NB4 (cell line): ENCODE results near the gene NXT1.

Source experiments
- DNase-seq: peaks from one replicate; pipeline ENCODE4 v3.0.0; 2010; ENCODE audit warnings: low read depth
- H3K4me3 ChIP-seq: one replicate; pipeline ENCODE4 v1.5.1; 2011; ENCODE audit warnings: mild to moderate bottlenecking, low read depth, low read length, moderate library complexity
- MYC ChIP-seq: IDR thresholded peaks from 2 replicates; pipeline ENCODE4 v1.6.1; 2011; ENCODE audit warnings: low read depth, low read length
- POLR2A ChIP-seq: IDR thresholded peaks from 2 replicates; pipeline ENCODE4 v1.6.1; 2011; ENCODE audit warnings: mild to moderate bottlenecking; ENCODE audit not compliant: insufficient read length; ENCODE audit errors: extremely low read depth
- TF ChIP-seq, protein P1 (sequence below): IDR thresholded peaks from 2 replicates; pipeline ENCODE4 v1.6.1; 2011; ENCODE audit warnings: low read depth, low read length
- TF ChIP-seq, protein P2 (sequence below): IDR thresholded peaks from one replicate; pipeline ENCODE4 v1.5.1; 2012; ENCODE audit warnings: low read depth, low read length

The NXT1 gene

DNA sequence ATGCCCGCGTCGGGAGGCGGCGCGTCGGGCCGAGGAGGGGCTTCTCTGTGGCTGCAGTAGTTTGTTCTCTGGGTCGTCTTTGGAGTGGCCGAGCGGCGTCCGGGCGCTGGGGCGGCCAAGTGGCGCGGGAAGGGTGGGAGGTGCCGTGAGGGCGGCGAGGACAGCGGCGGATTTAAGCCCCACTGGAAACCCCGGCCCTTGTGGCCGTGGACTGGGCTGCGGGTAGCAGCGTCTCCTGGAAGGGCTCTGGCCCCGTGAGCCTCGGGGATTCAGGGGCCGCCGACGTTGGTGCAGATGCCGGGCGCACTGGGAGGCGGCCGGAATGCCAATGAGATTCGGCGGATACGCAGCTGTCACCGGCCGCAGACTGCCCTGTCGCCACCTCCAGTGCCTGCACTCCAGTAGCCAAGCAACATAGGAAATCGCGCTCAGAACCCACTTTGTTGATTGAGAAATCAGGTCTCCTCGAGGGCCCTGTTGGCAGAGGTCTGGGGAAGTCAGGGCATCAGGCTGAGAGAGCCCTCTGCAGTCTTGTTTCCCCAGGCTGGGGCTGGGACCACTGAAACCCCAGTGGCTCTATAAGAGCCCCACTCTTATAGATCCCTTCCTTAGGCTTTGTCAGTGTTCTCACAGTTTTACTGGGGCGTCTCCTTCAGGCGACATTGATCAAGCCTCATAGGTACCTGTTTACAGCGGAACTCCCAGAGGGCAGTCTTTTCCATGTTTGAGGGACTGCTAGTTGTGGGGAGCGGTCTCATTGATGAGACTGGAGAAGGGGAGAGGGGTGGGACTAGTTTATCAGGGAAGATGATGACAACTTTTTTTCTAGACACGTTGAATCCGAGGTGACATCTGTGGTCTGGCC is 12.0 kb downstream of the NXT1 start:
- peak overlapping the region; percentile 72 for H3K4me3 ChIP-seq
- TF ChIP-seq, protein P1, sequence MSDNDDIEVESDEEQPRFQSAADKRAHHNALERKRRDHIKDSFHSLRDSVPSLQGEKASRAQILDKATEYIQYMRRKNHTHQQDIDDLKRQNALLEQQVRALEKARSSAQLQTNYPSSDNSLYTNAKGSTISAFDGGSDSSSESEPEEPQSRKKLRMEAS, result peak; percentile 63; the same call in 1 of the 2 replicates
- TF ChIP-seq, protein P2, sequence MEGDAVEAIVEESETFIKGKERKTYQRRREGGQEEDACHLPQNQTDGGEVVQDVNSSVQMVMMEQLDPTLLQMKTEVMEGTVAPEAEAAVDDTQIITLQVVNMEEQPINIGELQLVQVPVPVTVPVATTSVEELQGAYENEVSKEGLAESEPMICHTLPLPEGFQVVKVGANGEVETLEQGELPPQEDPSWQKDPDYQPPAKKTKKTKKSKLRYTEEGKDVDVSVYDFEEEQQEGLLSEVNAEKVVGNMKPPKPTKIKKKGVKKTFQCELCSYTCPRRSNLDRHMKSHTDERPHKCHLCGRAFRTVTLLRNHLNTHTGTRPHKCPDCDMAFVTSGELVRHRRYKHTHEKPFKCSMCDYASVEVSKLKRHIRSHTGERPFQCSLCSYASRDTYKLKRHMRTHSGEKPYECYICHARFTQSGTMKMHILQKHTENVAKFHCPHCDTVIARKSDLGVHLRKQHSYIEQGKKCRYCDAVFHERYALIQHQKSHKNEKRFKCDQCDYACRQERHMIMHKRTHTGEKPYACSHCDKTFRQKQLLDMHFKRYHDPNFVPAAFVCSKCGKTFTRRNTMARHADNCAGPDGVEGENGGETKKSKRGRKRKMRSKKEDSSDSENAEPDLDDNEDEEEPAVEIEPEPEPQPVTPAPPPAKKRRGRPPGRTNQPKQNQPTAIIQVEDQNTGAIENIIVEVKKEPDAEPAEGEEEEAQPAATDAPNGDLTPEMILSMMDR, result no peak
- TF ChIP-seq MYC (peak; percentile 61; the same call in 1 of the 2 replicates), POLR2A (no peak)
- DNase-seq, result peak; percentile 86

DNA sequence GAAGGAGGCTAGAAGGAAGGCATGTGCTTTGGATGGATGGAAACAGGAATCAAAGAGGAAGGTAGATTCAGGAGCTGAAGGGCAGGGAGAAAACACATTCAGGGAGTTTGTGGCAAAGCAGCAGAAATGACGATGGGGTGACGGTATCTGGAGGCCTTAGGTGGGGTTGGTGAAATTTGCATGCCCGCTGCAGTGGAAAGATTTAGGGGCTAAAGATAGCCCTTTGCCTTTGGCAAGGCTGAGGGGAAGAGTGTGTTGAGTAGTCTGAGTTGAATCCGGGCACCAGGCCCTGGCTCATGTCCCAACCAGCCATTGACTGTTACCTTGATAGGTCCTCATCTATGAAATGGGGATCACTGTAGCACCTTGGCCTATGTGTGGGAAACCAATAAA is 12.7 kb downstream of the NXT1 start:
- no peak for DNase-seq
- TF ChIP-seq, protein P2, result no peak
- TF ChIP-seq, protein P1, result no peak
- TF ChIP-seq MYC (no peak), POLR2A (no peak)
- H3K4me3 ChIP-seq, result peak overlapping the region; percentile 72

DNA sequence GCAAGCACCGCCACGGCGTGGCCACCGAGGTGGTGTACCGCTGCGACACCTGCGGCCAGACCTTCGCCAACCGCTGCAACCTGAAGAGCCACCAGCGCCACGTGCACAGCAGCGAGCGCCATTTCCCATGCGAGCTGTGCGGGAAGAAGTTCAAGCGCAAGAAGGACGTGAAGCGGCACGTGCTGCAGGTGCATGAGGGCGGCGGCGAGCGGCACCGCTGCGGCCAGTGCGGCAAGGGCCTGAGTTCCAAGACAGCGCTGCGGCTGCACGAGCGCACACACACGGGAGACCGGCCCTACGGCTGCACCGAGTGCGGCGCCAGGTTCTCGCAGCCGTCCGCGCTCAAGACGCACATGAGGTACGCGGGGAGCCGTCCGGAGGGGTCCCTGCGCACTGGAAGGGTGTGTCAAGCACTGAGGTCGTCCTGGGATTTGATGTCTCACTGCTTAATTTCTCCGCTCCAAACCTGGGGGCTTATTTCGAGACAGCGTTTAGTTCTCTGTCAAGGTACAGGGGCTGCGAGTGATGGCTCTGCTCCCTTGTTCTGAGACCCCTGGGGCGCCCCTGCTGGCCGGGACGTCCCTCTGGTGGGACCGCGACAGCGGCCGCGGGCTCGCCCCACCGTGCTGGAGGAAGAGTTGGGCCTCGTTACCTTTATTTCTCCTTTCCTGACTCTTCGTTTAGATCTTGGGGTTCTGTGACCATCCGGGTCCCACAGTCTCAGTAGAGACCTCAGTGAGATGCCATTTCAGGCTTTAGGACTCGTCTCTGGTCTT is 15.0 kb downstream of the NXT1 start:
- peak overlapping the region; percentile 9 for H3K4me3 ChIP-seq
- no peak for DNase-seq

DNA sequence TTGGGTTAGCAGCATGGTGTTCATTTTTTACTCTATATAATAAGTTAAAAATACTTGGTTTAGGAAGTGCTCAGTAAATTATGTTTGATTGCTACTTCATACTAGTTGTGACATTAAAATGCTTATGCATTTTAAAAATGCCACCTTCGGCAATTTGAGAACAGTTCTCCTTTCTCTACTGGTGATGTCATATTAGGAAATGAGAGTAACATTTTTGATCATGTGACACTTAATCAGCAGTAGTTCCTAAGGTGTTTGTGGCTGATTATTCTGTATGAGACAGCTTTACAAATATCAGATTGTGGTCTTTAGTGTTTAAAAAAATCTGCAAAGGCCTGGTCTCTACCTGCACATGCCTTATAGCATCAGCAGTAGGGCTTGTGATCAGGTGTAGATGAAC is 15.8 kb downstream of the NXT1 start:
- no peak for DNase-seq
- peak overlapping the region; percentile 9 for H3K4me3 ChIP-seq
- TF ChIP-seq, protein P1, result no peak
- TF ChIP-seq POLR2A, result no peak
- TF ChIP-seq, protein P2, result no peak
- TF ChIP-seq MYC, result no peak

More for the DNA sequence above, 15.0 kb downstream of the NXT1 start:
- TF ChIP-seq, protein P2, result no peak
- TF ChIP-seq POLR2A, result no peak
- no peak for TF ChIP-seq MYC
- TF ChIP-seq, protein P1, result no peak

DNA sequence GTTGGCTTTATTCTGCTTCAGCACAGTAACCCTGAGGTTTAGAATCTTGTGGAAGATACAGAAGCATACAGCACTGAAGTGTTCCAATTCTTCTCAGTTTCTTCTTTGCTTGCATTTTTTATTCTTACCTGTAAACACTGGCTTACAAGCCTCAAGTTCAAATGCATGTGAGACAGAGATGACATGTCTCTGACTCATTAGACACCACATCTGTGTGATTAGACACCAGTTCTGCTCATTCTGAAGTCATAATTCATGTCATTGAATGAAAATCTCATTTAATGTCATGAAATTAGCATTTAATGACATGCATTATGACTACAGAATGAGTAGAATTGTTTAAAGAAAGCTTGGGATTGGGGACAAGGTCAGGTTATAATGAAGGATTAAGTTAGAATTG is 17.2 kb downstream of the NXT1 start:
- H3K4me3 ChIP-seq, result no peak overlapping the region
- DNase-seq, result no peak
- TF ChIP-seq, protein P1, result no peak
- TF ChIP-seq, protein P2, result no peak
- TF ChIP-seq POLR2A, result no peak
